IMR-90 (cell line): Measurements from ENCODE around the gene CLIC5. TPM values are rescaled to one million over a fixed set of nuclear protein-coding genes. Genes with fewer than 3 reads are reported as not detected.

Experiments
- ATAC-seq: fragments of 200-7000 bp; cut with Tn5 transposase; 2 replicates; pipeline ENCODE4 v1.9.1; 2020; ENCODE audit warnings: low read depth, mild to moderate bottlenecking, moderate library complexity
- BruUV-seq: library from RNA; stranded (reverse); fragments of 400-500 nt; replicated peaks from 2 replicates; lab custom pipeline; 2021; lab: Mats Ljungman, UMichigan
- CTCF ChIA-PET: fragments of 300-600 bp; formaldehyde crosslinking; extraction: SDS; loops from one replicate; lab custom pipeline; 2021; ENCODE audit warnings: antibody characterized with exemption; lab: Yijun Ruan, JAX
- POLR2A ChIA-PET: fragments of 300-600 bp; sonication (Branson Sonifier 250); formaldehyde crosslinking; loops from one replicate; lab custom pipeline; 2022; ENCODE audit warnings: antibody characterized with exemption; ENCODE audit not compliant: unreplicated experiment; lab: Charles Lee
- DNase-seq: peaks from one replicate; pipeline ENCODE4 v3.0.0; 2013
- H2AFZ ChIP-seq: replicated peaks from 2 replicates; pipeline ENCODE3; 2013; ENCODE audit warnings: low read length, mild to moderate bottlenecking; ENCODE audit not compliant: poor library complexity
- H2AK5ac ChIP-seq: 2 replicates; pipeline ENCODE4 v1.6.1; 2013; ENCODE audit warnings: low read depth, low read length, inconsistent platforms
- H2AK9ac ChIP-seq: replicated peaks from 2 replicates; pipeline ENCODE3; 2013; ENCODE audit warnings: mild to moderate bottlenecking, low read depth, low read length, moderate library complexity; ENCODE audit not compliant: poor library complexity
- H2BK120ac ChIP-seq: 2 replicates; pipeline ENCODE4 v1.6.1; 2013; ENCODE audit warnings: low read depth, low read length, inconsistent platforms
- H2BK15ac ChIP-seq: 3 replicates; pipeline ENCODE4 v1.6.1; 2013; ENCODE audit warnings: low read depth, low read length, inconsistent platforms
- H2BK20ac ChIP-seq: 2 replicates; pipeline ENCODE4 v1.6.1; 2013; ENCODE audit warnings: low read depth, mild to moderate bottlenecking, inconsistent platforms, low read length, moderate library complexity
- H2BK5ac ChIP-seq: 2 replicates; pipeline ENCODE4 v1.6.1; 2013; ENCODE audit warnings: mild to moderate bottlenecking, low read depth, low read length, inconsistent platforms; ENCODE audit not compliant: poor library complexity, severe bottlenecking
- H3K14ac ChIP-seq: replicated peaks from 2 replicates; pipeline ENCODE4 v1.6.1; 2013; ENCODE audit warnings: low read depth, low read length, inconsistent platforms
- H3K18ac ChIP-seq: 2 replicates; pipeline ENCODE4 v1.6.1; 2013; ENCODE audit warnings: low read depth, low read length, control low read depth
- H3K23ac ChIP-seq: 2 replicates; pipeline ENCODE4 v1.6.1; 2013; ENCODE audit warnings: low read depth, low read length, inconsistent platforms
- H3K27ac ChIP-seq: 2 replicates; pipeline ENCODE4 v1.5.1; 2013; ENCODE audit warnings: mild to moderate bottlenecking, control low read depth, low read length; ENCODE audit not compliant: insufficient read depth
- H3K27me3 ChIP-seq: 2 replicates; pipeline ENCODE4 v1.6.1; 2013; ENCODE audit warnings: low read length; ENCODE audit not compliant: control insufficient read depth, insufficient read depth
- H3K36me3 ChIP-seq: 2 replicates; pipeline ENCODE4 v1.6.1; 2013; ENCODE audit warnings: low read length, mixed read lengths; ENCODE audit not compliant: control insufficient read depth, insufficient read depth
- H3K4ac ChIP-seq: 2 replicates; pipeline ENCODE4 v1.6.1; 2013; ENCODE audit warnings: low read depth, low read length, inconsistent platforms
- H3K4me1 ChIP-seq: 2 replicates; pipeline ENCODE4 v1.6.1; 2013; ENCODE audit warnings: low read length, mixed read lengths; ENCODE audit not compliant: control insufficient read depth, insufficient read depth
- H3K4me2 ChIP-seq: 2 replicates; pipeline ENCODE4 v1.6.1; 2013; ENCODE audit warnings: low read depth, mild to moderate bottlenecking, control low read depth, low read length, moderate library complexity
- H3K4me3 ChIP-seq: 2 replicates; pipeline ENCODE4 v1.5.1; 2013; ENCODE audit warnings: low read depth, mild to moderate bottlenecking, control low read depth, low read length, moderate library complexity; ENCODE audit not compliant: insufficient read depth
- H3K56ac ChIP-seq: 2 replicates; pipeline ENCODE4 v1.6.1; 2013; ENCODE audit warnings: low read length, inconsistent platforms; ENCODE audit not compliant: insufficient read depth; ENCODE audit errors: extremely low read depth
- H3K79me1 ChIP-seq, 2 experiments: 2 replicates each; pipeline ENCODE4 v1.6.1; 2013; ENCODE audit warnings: low read length in 2 of 2, inconsistent platforms in 1 of 2, low read depth in 1 of 2
- H3K9ac ChIP-seq: 2 replicates; pipeline ENCODE4 v1.6.1; 2013; ENCODE audit warnings: low read depth, low read length, control low read depth
- H3K9me1 ChIP-seq: 2 replicates; pipeline ENCODE4 v1.6.1; 2013; ENCODE audit warnings: low read length, inconsistent platforms; ENCODE audit not compliant: insufficient read depth
- H3K9me3 ChIP-seq: 2 replicates; pipeline ENCODE4 v1.6.1; 2013; ENCODE audit warnings: low read length; ENCODE audit not compliant: control insufficient read depth, insufficient read depth
- H4K20me1 ChIP-seq: 2 replicates; pipeline ENCODE4 v1.6.1; 2013; ENCODE audit warnings: low read length, inconsistent platforms; ENCODE audit not compliant: insufficient read depth
- H4K5ac ChIP-seq: 2 replicates; pipeline ENCODE4 v1.6.1; 2013; ENCODE audit warnings: mild to moderate bottlenecking, low read depth, low read length, control low read depth
- H4K8ac ChIP-seq, 2 experiments: 2 replicates each; pipeline ENCODE4 v1.6.1; 2013; ENCODE audit warnings: low read depth in 2 of 2, low read length in 2 of 2, control low read depth in 1 of 2, inconsistent platforms in 1 of 2
- H4K91ac ChIP-seq: 2 replicates; pipeline ENCODE4 v1.6.1; 2013; ENCODE audit warnings: low read depth, low read length, inconsistent platforms; ENCODE audit not compliant: insufficient read depth
- BHLHE40 ChIP-seq: fragments of 150-350 bp; IDR thresholded peaks from 2 replicates; pipeline ENCODE4 v1.6.1; 2016; ENCODE audit warnings: mild to moderate bottlenecking, low read depth, low read length
- CEBPB ChIP-seq: IDR thresholded peaks from 2 replicates; pipeline ENCODE4 v1.6.1; 2012; ENCODE audit warnings: low read depth, low read length, improper control_type of control experiment
- CHD1 ChIP-seq: IDR thresholded peaks from 2 replicates; pipeline ENCODE4 v1.6.1; 2012; ENCODE audit warnings: low read depth, low read length, improper control_type of control experiment
- CTCF ChIP-seq: conservative IDR thresholded peaks from 2 replicates; pipeline ENCODE4 v1.5.1; 2012; ENCODE audit warnings: mild to moderate bottlenecking, low read depth, low read length, improper control_type of control experiment
- ELK1 ChIP-seq: fragments of 150-350 bp; IDR thresholded peaks from 2 replicates; pipeline ENCODE4 v1.6.1; 2016; ENCODE audit warnings: low read depth, mild to moderate bottlenecking, low read length, moderate library complexity, borderline replicate concordance
- FOS ChIP-seq: fragments of 150-350 bp; IDR thresholded peaks from 2 replicates; pipeline ENCODE4 v1.6.1; 2016; ENCODE audit warnings: low read depth, low read length
- MAFK ChIP-seq: IDR thresholded peaks from 2 replicates; pipeline ENCODE4 v1.6.1; 2012; ENCODE audit warnings: low read depth, low read length, improper control_type of control experiment
- MAZ ChIP-seq: IDR thresholded peaks from 2 replicates; pipeline ENCODE4 v1.6.1; 2012; ENCODE audit warnings: low read depth, mild to moderate bottlenecking, low read length, improper control_type of control experiment, moderate library complexity, borderline replicate concordance
- MXI1 ChIP-seq: IDR thresholded peaks from 2 replicates; pipeline ENCODE4 v1.6.1; 2012; ENCODE audit warnings: low read depth, mild to moderate bottlenecking, low read length, moderate library complexity, borderline replicate concordance
- NFE2L2 ChIP-seq: fragments of 150-350 bp; IDR thresholded peaks from 2 replicates; pipeline ENCODE4 v1.6.1; 2016; ENCODE audit warnings: low read depth, mild to moderate bottlenecking, low read length
- POLR2A ChIP-seq: IDR thresholded peaks from 2 replicates; pipeline ENCODE4 v1.6.1; 2012; ENCODE audit warnings: mild to moderate bottlenecking, low read depth, low read length
- RAD21 ChIP-seq: IDR thresholded peaks from 2 replicates; pipeline ENCODE4 v1.6.1; 2012; ENCODE audit warnings: low read length, improper control_type of control experiment
- RCOR1 ChIP-seq: IDR thresholded peaks from 2 replicates; pipeline ENCODE4 v1.6.1; 2012; ENCODE audit warnings: mild to moderate bottlenecking, low read length, improper control_type of control experiment; ENCODE audit not compliant: insufficient replicate concordance
- RFX5 ChIP-seq: IDR thresholded peaks from 2 replicates; pipeline ENCODE4 v1.8.0; 2012; ENCODE audit warnings: low read depth, mild to moderate bottlenecking, low read length, moderate library complexity
- SMC3 ChIP-seq: fragments of 150-350 bp; IDR thresholded peaks from 2 replicates; pipeline ENCODE4 v1.6.1; 2016; ENCODE audit warnings: low read depth, mild to moderate bottlenecking, antibody characterized with exemption, low read length, moderate library complexity
- USF2 ChIP-seq: fragments of 150-350 bp; IDR thresholded peaks from 2 replicates; pipeline ENCODE4 v1.6.1; 2017; ENCODE audit warnings: mild to moderate bottlenecking, antibody characterized with exemption, low read length, low read depth
- WGBS, 2 experiments: methylation state at CpG; one replicate each; pipeline versions ENCODE4 v1.1.5 to v1.1.7; 2013; ENCODE audit warnings: missing lambda C conversion rate in 2 of 2; ENCODE audit not compliant: insufficient read length in 1 of 2; ENCODE audit errors: extremely low coverage in 2 of 2; 5-methylcytosine and 5-hydroxymethylcytosine counted together
- dilution Hi-C: fragments of 300-500 bp; cut with HindIII; formaldehyde crosslinking; loops from one replicate; pipeline ENCODE4 v1.14.3; 2018; ENCODE audit warnings: low sequenced_read_pairs; ENCODE audit not compliant: unreplicated experiment
- in situ Hi-C: fragments of 300-500 bp; cut with MboI; formaldehyde crosslinking; loops from 3 replicates; pipeline ENCODE4 v1.14.3; 2019; ENCODE audit warnings: low sequenced_read_pairs, inconsistent platforms, mixed read lengths
- intact Hi-C: fragments of 100-400 bp; cut with micrococcal nuclease; formaldehyde crosslinking; loops from 2 replicates; pipeline ENCODE4 v1.10.0; 2022
- polyA plus RNA-seq, 3 experiments: library from polyadenylated mRNA; depleted of rRNA; stranded (reverse); fragments of >200 nt; gene quantifications; 2 replicates each; pipeline ENCODE4 v1.2.3, GENCODE V29; 2012; ENCODE audit warnings: low replicate concordance in 1 of 3
- total RNA-seq: library from RNA; depleted of rRNA; stranded (reverse); fragments of >200 nt; gene quantifications from 2 replicates; pipeline ENCODE4 v1.2.3, GENCODE V29; 2012

Gene CLIC5
- total and polyA plus RNA-seq, 2 of the 4 experiments (the other 2 are of a cell fraction) = not detected

- Histone ChIP-seq H3K4me3 (no peak overlapping the region), H3K14ac (no peak overlapping the region), H3K27me3 (peaks cover 14% of the 10 kb centered on the region; the same call in 1 of the 2 replicates), H4K5ac (no peak overlapping the region), H2BK20ac (no peak overlapping the region), H3K9ac (no peak overlapping the region), H2BK15ac (no peak overlapping the region), H3K79me1 (no peaks in the 10 kb centered on the region), H2AFZ (no peak overlapping the region), H4K20me1 (no peaks in the 10 kb centered on the region), H4K91ac (no peak overlapping the region), H3K23ac (no peak overlapping the region), H3K4me1 (no peaks in the 10 kb centered on the region), H4K8ac (no peak overlapping the region), H2BK5ac (no peak overlapping the region), H2AK9ac (no peak overlapping the region), H2BK120ac (no peak overlapping the region), H3K27ac (no peak overlapping the region), H3K56ac (no peak overlapping the region), H2AK5ac (no peak overlapping the region), H3K9me3 (no peaks in the 10 kb centered on the region), H3K9me1 (no peaks in the 10 kb centered on the region; the same call in 1 of the 2 replicates), H3K18ac (no peak overlapping the region), H3K4ac (no peak overlapping the region), H3K36me3 (no peaks in the 10 kb centered on the region), H3K4me2 (no peak overlapping the region)
- no TSS peak for BruUV-seq
- in situ Hi-C loops (no loop called here), dilution Hi-C loops (no loop called here), intact Hi-C loops (no loop called here)
- no CpG with 5 or more reads among the region's 3 CpGs for WGBS, 2 experiments
- no peak for DNase-seq
- no peak for ATAC-seq
- no peak for TF ChIP-seq USF2
- no peak for TF ChIP-seq POLR2A
- TF ChIP-seq CHD1 = no peak
- no peak for TF ChIP-seq RCOR1
- no peak for TF ChIP-seq MXI1
- TF ChIP-seq CTCF = no peak
- TF ChIP-seq MAFK = no peak
- TF ChIP-seq SMC3 = no peak
- TF ChIP-seq MAZ = no peak
- no peak for TF ChIP-seq ELK1
- no peak for TF ChIP-seq RAD21
- no peak for TF ChIP-seq NFE2L2
- no peak for TF ChIP-seq CEBPB
- TF ChIP-seq BHLHE40 = no peak
- no peak for TF ChIP-seq FOS
- TF ChIP-seq RFX5 = no peak
- POLR2A ChIA-PET = no interaction called here
- CTCF ChIA-PET = interaction anchor here (2.4 kb wide), 1 partner anchor 13 kb away, joined by 7 read pairs; no protein-coding TSS in a partner anchor
Measured at GRCh38 chr6:45942953-45943352, 72.7 kb downstream of the CLIC5 start.
